ENCODE measurements around the gene CCDC136. TPM values are rescaled to one million over a fixed set of nuclear protein-coding genes. Genes with fewer than 3 reads are reported as not detected.

CCDC136 gene
- total and polyA plus RNA-seq, 2 experiments from 2014 or later: 27.1 to 55.7 TPM

GRCh38 chr7:128826916-128827247 lies 35.1 kb downstream of the CCDC136 start:
- no peak overlapping the region for H3K4me3 ChIP-seq
- ATAC-seq (no peak), DNase-seq (ENCODE audit: low spot score) (no peak)
- H3K36me3 Mint-ChIP-seq (ENCODE audit: low read depth): no peaks in the 10 kb centered on the region
- H3K9me3 Mint-ChIP-seq: no peaks in the 10 kb centered on the region
- H3K27me3 Mint-ChIP-seq (ENCODE audit: insufficient read depth, low read depth, poor library complexity): peaks cover 40% of the 10 kb centered on the region
- no peak for TF ChIP-seq JUNB (IDR thresholded peaks at IDR 0.05; ENCODE audit: unreplicated experiment)
- no peak for TF ChIP-seq ZNF462 (CRISPR knock-in tag; IDR thresholded peaks at IDR 0.05)
- TF ChIP-seq STAT1 (IDR thresholded peaks at IDR 0.05; ENCODE audit: unreplicated experiment): no peak
- TF ChIP-seq CTCF (conservative IDR thresholded peaks at IDR 0.05; ENCODE audit: low read depth in 2 of 2): no peak
- no peak for TF ChIP-seq ZNF114 (CRISPR knock-in tag; IDR thresholded peaks at IDR 0.05)
- TF ChIP-seq CREB1 (CRISPR knock-in tag; IDR thresholded peaks at IDR 0.05; ENCODE audit: low read depth): no peak
- no peak for TF ChIP-seq EZH2 (IDR thresholded peaks at IDR 0.05; ENCODE audit: low read depth, unreplicated experiment)
- no peak for TF ChIP-seq ETS1 (IDR thresholded peaks at IDR 0.05)
- TF ChIP-seq ZNF331 (CRISPR knock-in tag; IDR thresholded peaks at IDR 0.05; ENCODE audit: low read depth): no peak
- no peak for TF ChIP-seq POLR2AphosphoS5 (IDR thresholded peaks at IDR 0.05; ENCODE audit: low read depth)
- no peak for TF ChIP-seq EZH2phosphoT487 (IDR thresholded peaks at IDR 0.05; ENCODE audit: unreplicated experiment)
- no peak for TF ChIP-seq NANOG (IDR thresholded peaks at IDR 0.05; ENCODE audit: borderline replicate concordance)
- TF ChIP-seq REST (IDR thresholded peaks at IDR 0.05; ENCODE audit: unreplicated experiment): no peak
- no peak overlapping the region for H2AFZ ChIP-seq
- no peaks in the 10 kb centered on the region for H3K79me2 ChIP-seq (replicated peaks; ENCODE audit: insufficient read depth)
- H3K4me1 ChIP-seq (ENCODE audit: insufficient read depth): peaks cover 11% of the 10 kb centered on the region; the same call in 1 of the 2 replicates
- no peak overlapping the region for H3K4me2 ChIP-seq
- no peak overlapping the region; the same call in 1 of the 2 replicates for H3K27ac Mint-ChIP-seq
- peaks cover 39% of the 10 kb centered on the region for H3K27me3 ChIP-seq (ENCODE audit: insufficient read depth)
- H3K4me1 Mint-ChIP-seq: peaks cover 28% of the 10 kb centered on the region
- 0 out of 2 replicates have a peak, but pooled peaks cover 3% of the 10 kb centered on the region for H3F3A ChIP-seq (replicated peaks; ENCODE audit: low read depth)
- H4K20me1 ChIP-seq (replicated peaks; ENCODE audit: insufficient read depth): no peaks in the 10 kb centered on the region
- no peaks in the 10 kb centered on the region for H3K9me2 ChIP-seq (ENCODE audit: insufficient read depth)
- no peak overlapping the region for H3K27ac ChIP-seq (ENCODE audit: low read depth)
- no peak overlapping the region for H3K4me3 Mint-ChIP-seq
- no peaks in the 10 kb centered on the region for H3K36me3 ChIP-seq (ENCODE audit: insufficient read depth)

Measured in GM23338 (cell line).